ENCODE data around the gene TEDC2.
"Not testable (repeated sequence)": the region's sequence is repeated elsewhere in the genome, so short reads cannot be mapped to it uniquely, and the experiment has no call there.

TEDC2 gene

DNA sequence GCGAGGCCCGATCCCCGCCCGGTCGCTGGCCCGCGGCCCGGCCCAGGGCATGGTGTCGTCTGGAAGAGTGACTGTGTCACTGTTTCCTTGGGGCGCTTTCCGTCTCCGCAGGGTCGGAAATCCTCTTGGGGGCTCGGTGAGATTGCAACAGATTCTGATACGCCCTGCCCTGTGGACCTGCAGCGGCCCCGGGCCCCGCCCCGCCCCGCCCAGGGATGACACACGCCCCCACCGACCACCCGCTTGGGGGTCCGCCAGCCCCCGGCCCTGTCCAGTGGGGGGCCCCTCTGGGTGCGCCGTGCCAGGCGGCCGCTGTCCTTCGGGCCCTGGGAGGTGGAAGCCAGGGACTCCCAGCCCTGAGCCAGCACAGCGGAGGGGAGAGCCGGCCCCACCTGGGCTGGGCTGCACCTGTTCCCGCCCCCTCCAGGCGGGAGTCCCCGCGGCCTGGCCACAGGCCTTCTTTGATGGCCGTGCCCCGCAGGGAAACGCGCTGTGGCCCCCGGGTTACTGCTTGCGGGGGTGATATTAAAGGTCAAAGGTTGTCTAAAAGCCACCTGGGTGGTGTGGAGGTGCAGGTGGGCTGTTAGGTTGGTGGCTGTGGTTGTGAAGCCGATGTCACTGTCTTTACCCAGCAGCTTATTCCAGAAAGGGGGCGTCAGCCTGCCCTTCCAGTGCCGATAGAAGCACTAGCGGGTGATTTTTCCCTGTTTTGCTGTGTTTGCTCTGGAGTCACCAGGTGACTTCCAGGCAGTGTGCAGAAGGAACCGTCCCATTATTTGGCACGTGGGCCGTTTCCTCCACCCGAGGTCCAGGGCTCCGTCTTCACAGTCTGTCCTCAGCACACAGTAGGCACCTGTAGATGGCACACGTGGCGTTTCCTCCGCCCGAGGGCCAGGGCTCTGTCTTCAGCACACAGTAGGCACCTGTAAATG lies 15.8 kb downstream of the TEDC2 start:
- DNase-seq (ENCODE audit: extremely low read depth in 1 of 2, low read depth in 1 of 2), result peak in 1 of 2 donors; percentile 45

DNA sequence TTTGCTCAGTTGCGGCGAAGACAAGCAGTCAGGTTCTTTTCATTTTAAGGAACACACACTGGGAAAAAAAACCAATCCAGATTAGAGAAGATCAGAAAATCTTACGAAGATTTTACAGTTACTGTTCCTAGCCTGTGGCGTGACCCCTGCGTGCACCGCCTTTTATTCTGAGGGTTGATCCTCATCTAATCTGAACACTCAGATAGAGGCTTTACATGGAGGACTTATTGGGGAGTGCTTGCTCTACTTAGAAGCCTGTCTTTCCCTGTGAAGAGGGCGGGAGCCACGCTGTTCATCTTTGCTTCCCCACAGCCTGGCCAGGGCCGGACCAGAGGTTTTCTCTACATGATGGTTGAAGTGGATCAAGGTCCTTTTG lies 16.4 kb downstream of the TEDC2 start:
- DNase-seq (ENCODE audit: extremely low read depth in 1 of 2, low read depth in 1 of 2), result no peak

DNA sequence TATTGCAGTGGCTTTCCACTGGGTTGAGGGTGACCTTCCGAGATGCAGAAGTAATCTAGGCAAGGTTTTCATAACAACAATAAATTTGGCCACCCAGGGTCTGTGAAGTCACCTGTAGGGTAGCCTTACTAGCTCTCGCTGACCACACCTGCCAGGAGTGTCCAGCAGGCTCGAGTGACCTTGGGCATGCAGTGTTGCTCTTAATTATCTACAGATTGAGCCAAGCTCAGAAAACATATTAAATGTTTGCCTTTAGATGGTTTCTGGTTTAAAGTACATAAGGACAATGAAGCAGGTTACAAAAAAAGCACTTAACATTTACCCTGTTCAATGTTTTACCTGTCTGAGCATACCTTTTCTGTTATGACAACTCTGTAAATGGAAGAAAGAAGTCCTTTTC lies 16.8 kb downstream of the TEDC2 start:
- DNase-seq (ENCODE audit: extremely low read depth in 1 of 2, low read depth in 1 of 2), result no peak

DNA sequence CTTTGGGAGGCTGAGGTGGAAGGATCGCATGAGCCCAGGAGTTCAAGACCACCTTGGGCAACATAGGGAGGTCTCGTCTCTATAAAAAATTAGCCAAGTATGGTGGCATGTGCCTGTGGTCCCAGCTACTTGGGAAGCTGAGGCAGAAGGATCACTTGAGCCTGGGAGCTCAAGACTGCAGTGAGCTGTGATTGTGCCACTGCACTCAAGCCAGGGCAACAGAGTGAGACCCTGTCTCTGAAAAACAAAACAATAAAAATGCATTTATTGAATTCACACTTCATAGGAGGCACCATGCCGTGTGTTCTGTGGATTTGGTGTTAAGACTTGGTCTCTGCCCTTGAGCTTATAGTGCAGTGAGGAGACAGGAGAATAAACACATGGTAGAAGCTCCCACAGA lies 17.4 kb downstream of the TEDC2 start:
- DNase-seq (ENCODE audit: extremely low read depth in 1 of 2, low read depth in 1 of 2), result no peak

DNA sequence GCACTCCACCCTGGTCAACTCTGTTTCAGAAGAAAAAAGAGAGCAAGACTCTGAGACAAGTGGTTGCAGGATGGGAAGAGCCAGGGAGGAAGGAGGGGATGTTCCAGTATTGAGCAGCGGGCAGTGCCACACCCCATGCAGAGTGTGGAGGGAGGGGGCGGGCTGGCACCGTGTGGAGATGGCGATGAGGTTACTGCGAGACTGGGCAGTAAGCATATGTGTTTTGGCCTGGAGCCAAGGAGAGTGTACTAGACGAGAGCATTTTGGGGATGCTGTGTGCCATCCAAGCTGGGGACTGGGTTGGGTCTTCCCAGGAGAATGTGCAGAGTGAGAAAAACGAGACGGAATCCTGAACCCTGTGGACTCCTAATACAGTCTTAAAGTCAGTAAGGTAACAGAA lies 18.4 kb downstream of the TEDC2 start:
- no peak for DNase-seq (ENCODE audit: extremely low read depth in 1 of 2, low read depth in 1 of 2)

DNA sequence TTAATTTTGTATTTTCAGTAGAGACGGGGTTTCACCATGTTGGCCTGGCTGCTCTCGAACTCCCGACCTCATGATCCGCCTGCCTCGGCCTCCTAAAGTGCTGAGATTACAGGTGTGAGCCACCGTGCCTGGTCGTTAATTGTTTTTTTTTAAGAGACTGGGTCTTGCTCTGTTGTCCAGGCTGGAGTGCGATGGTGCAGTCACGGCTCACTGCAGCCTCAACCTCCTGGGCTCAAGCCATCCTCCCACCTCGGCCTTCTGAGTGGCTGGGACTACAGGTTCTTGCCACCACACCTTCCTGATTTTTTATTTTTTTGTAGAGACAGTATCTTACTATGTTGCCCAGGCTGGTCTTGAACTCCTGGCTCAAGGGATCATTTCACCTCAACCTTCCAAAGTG lies 20.1 kb downstream of the TEDC2 start:
- DNase-seq (ENCODE audit: extremely low read depth in 1 of 2, low read depth in 1 of 2), result not testable (repeated sequence)

DNA sequence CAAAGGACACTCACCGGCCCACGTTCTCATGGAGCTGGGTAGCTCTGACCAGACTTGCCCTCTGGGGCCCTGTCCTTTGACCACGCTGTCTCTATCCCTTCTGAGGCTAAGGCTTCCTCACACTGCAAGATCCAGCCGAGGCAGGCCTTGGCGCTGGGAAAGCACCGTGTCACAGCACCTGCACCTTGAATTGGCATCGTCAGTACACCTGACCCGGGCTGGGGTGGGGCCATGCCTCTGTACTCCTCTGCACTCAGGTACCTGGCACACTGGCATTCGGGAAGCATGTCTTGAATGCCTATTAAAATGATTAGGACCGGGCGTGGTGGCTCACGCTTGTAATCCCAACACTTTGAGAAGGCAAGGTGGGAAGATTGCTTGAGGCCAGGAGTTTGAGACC lies 21.0 kb downstream of the TEDC2 start:
- no peak for DNase-seq (ENCODE audit: extremely low read depth in 1 of 2, low read depth in 1 of 2)

DNA sequence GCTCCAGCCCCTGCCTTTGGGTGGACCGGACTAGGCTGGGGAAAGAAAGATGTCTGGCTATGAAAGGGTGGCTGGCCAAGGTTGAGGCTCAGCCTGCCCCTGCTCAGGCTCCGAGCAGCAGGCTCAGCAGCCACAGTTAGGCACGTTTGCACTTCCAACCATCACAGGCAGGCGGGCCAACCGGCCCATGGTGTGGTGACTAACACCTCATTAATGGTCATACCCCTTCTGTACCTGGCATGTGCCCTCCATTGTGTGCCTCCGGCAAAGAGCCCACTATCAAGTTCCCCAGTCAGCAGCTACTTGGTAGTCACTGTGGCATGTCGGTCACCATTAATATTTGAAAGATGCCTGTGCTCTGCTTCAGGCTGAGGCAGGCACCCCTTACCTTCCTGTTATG lies 21.8 kb downstream of the TEDC2 start:
- DNase-seq (ENCODE audit: extremely low read depth in 1 of 2, low read depth in 1 of 2), result no peak

DNA sequence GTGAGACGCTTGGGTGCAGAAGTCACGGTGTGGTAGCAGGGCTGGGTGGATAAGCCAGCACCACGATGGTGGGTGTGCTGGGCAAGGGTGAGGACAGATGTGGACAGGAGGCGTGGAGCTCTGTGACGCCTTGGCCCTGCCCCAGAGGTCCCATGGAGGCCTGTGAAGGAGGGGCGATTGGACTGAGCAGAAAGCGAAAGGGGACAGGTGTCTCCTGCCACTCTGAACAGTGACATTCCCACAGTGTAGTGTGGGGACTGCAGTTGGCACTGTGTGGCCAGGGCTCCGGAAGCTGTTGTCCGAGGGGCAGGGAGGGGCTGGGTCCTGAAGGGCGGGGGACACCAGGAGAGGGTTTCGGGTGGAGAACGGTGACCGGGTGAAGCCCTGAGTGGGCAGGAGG lies 22.3 kb downstream of the TEDC2 start:
- no peak for DNase-seq (ENCODE audit: extremely low read depth in 1 of 2, low read depth in 1 of 2)

DNA sequence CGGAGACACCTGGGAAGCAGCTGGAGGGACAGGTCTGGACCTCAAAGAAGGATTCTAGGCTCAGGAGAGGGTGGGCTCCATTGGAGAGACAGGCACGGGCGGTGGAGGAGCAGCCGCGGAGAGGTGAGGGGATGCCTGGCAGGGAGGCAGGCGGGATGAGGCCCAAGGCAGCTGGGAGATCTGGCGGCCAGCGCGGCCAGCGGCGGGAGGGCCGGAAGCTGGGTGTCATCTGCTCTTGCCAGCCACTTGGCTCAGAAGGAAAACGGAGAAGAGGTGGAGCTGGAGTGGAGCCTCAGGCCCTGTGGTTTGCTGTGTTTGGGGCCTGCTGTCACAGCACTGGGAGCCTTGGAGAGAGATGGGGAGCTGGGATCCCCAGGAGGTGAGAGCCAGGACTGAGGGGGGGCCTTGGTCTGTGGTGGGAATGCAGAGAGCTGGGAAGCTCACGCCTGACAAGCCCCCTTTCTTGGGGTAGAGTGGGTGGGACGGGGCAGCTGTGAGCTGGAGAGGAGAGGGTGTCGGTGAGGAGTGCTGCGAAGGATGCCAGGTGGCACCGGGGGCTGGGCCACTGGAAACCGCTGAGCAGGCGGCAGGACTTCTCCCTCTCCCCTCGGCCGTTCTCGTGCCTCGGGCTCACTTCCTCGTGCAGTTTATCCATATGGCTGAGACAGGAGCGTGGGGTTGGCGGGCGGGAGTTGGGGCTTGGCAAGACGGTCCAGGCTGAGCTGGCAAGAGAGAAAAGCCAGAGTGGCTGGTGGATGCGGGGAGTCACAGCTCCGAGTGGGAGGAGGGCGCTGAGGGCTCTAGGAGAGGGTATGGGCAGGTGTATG lies 23.0 kb downstream of the TEDC2 start:
- no peak for DNase-seq (ENCODE audit: extremely low read depth in 1 of 2, low read depth in 1 of 2)

DNA sequence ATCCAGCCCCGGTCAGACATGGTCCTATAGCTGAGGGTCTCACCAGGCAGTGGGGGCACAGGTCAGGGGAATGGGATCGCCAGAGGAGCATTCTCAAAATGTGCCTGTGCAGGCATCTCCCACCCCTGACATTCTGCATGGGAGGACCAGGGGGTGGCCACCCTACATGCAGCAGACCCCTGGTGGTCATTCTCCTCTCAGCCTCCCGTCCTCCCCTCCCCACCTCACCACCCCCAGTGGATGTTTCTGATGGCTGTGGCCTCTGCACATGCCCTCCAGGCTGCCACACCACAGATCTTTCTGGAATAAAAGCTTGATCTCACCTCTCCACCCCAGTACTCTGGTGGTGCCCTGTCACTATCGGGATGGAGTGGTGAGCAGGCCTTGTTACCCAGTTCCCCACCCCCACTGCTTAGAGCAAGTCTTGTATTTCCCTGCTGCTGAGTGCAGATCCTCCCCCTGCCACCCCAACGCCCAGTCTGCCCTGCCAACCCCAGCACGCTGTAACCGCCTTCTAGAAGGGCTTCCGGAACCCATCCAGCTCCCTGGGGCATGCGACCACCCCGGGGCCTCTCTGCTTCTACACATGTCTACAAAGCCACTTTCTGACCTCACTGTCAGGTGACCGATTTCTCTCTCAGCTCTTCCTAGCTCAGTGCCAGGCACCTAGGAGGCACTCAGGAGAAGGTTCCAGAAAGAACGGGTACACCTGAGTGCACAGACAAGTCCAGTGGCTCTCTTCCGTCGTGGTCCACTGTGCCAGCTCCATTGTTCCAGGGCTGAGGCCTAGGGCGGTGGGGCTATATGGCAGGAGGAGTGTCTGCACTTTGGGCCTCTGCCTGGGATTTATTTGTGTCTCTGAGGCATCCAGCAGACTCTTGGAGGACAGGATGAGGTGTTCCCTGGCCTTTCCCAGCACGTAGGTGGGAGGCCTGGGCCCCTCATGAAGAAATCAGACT lies 24.3 kb downstream of the TEDC2 start:
- DNase-seq (ENCODE audit: extremely low read depth in 1 of 2, low read depth in 1 of 2), result no peak

DNA sequence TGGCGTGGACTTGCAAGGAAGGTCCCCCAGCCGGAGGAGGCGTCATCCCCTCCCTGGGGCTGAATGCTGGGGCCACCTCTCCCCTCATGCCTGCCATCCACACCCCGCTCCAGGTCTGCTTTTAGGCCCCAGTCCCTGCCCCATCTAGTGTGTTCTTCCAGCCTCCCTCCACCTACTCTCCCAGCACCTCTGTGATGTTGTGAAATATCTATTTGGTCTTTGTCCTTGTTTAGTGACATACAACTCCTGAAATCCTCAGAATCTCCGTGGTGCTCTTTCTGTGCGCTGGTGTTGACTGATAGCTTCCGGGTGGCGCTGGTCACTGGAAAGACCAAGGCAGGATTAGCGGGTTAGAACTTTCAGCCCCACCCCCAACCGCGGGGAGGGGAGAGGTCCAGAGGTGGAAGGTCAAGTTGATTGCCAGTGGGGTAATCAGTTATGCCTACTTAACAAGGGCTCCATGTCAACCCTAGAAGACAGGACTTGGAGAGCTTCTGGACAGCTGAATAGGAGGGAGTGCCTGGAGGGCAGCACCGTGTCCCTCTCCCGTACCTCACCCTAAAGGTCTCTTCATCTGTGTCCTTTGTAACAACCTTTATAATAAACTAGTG lies 25.1 kb downstream of the TEDC2 start:
- DNase-seq (ENCODE audit: extremely low read depth in 1 of 2, low read depth in 1 of 2), result no peak

DNA sequence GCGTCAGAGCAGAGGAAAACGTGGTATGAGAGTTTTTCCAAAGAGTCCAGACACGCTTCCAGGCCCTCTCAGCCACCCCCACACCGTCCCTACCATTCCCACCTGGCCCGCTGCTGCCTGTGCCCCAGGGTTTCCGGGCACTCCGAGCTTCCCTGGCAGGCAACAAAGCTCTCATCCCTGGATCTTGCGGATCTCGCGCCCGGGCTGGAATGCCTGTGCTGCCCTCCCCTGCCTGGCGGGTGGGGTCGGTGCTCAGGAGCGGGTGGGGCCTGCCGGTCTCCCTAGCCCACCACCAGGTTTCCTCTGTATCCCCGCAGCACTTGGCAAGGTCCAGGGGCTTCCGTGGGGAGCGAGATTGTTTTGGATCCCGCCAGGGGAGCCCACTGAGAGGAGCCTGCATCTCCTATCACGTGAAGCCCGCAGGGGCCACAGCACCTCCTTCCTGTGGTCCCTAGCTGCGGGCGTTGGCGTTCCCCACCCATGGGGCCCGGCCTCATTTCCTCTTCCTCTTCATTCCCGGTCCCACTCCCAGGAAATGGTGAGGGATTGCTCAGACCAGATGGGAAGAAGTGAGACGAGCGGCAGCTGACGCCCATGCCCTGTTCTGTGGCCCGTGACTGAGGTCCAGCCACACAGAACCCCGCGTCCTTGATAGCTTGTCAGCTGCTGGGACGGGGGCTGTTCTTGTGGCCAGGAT lies 26.1 kb downstream of the TEDC2 start:
- no peak for DNase-seq (ENCODE audit: extremely low read depth in 1 of 2, low read depth in 1 of 2)

DNA sequence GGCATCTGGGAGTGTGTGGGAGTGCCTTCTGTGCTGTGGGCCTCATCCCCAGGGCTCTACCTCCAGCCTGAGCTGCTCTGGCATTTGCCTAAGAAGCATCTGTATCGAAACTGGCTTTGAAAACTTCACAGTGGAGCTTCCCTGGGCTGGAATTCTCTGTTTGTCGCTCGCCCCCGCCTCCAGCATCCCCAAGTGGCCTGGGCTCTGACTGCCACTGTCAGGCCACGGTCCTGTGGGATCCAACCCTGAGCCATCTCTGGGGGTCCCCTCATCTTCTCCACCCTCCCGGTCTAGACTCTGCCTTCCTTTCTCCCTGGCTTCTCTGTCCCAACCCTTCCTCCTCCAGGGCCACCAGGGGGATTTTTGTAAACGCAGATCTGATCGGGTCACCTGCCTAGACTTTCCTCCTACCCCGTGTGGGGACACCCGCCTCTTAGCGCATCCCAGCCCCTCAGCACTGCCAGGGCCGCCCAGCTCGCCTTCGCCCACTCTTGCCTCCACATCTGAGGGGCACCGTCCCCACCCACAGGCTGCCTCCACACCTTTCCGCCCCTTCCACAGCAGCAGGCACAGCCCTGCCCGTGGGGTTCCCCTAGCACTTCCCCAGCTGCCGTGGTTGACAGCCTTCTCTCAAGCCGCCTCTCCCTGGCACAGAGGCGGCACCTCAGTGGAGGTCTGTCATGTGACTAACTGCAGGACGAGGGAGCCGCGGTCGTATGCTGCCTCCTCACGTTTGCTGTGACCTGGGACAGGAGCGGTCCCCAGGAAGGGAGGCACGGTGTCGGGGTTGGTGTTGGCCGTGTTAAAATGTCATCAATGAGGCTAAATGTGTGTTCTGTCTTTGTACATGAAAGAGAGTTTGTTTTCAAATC lies 27.0 kb downstream of the TEDC2 start:
- DNase-seq (ENCODE audit: extremely low read depth in 1 of 2, low read depth in 1 of 2), result peak; percentile 44 to 63

DNA sequence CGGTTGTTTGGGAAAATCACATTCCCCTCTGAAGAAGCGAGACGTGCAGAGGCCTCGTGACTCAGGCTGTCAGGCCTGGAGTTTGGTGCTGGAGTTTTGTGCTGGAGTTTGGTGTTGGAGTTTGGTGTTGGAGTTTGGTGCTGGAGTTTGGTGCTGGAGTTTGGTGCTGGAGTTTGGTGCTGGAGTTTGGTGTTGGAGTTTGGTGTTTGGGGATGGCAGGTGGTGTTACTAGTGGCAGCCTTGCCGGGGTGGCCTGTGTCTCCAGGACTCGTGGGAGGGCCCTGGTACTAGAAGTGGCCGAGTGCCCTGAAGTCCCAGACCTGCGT lies 27.6 kb downstream of the TEDC2 start:
- no peak for DNase-seq (ENCODE audit: extremely low read depth in 1 of 2, low read depth in 1 of 2)

DNA sequence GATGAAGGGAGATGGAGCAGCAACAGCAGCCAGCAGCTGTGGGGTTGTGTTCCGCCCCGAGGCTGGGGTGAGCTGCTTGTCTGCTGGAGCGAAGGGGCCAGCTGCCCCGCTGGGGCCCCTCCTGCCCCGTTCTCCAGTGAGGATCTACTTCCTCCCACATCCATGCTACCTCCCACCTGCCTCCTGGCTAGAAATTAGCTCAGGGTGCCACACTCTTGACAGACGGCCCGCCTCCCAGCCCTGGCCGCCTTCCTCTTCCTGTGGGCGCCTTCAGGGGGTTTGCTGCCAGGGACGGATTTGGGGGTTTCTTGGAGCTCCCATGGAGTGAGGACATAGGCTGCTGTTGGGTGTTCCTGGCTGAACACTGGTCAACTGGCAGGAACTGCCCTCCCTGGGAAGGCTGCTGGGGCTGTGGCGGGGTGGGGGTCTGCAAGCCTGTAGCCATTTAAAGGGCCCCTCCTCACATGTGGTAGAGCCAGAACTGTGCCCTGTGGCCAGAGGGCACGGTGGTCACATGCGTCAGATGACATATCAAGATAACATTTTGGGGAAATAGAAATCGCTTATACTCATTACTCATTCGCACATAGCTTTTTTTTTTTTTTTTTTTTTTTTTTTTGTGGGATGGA lies 28.1 kb downstream of the TEDC2 start:
- DNase-seq (ENCODE audit: extremely low read depth in 1 of 2, low read depth in 1 of 2), result no peak

DNA sequence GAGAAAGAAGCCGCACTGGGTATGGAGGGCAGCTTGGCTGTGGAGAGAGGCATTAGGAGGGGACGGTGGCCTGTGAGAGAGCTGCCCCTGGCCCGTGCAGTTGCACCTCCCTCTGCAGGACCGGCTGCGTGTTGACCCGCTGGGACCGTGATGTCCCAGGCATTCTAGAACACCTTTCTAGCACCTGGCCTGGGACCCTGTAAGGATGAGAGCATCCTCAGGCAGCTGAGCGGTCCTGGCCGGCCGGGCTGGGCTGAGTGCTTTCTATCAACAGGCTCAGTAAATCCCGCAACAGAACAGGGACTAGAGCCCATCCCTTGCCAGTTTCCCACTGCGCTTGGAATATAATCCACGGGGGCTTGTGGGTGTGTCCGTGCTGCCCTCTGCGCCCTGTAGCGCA lies 29.7 kb downstream of the TEDC2 start:
- DNase-seq (ENCODE audit: extremely low read depth in 1 of 2, low read depth in 1 of 2), result no peak

DNA sequence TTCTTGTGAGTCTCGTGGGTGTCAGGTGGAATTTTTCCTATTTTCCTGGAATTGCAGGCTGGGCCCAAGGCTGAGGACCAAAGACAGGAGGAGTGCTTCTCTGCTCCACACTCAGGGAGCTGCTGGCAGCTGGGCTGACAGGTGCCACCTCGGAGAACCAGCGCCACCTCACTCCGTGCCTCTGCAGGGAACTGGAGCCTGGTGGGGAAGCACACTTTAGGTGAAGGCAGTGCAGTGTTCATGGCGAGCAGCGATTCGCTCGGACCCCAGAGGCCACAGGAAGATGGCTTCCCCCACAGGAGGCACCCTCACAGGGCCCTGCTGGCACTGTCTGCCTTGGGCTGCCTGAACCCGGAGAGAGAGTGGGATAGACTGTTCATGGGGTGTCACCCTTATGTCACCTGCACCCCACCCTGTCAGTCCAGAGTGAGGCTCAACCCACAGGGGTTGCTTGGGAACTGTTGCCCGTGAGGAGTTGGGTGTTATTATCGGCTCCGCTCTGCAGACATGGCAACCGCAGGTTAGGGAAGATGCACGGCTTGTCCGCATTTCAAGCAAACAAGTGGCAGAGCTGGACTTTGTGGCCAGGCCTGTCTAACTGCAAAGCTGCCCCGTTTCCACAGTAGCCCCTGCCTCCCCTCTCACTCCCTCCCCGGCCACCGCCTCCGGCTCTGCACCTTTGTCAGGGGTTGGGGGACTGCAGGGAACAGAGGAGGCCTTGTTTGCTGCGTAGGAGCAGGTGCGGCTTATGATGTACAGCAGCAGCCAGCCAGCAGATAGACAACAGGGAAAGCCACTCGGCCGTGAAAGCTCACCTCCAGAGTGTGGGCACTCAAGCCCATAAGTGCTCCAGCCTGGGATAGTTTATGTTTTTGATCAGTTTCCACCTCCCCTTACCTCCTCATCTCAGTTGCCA lies 30.5 kb downstream of the TEDC2 start:
- DNase-seq (ENCODE audit: extremely low read depth in 1 of 2, low read depth in 1 of 2), result no peak
